LNCAP (cell line): ENCODE measurements around the gene FHL2.

Source experiments
- TF ChIP-seq, protein P1 (sequence below): fragments of 450-650 bp; IDR thresholded peaks from 2 replicates; pipeline ENCODE4 v1.5.1; 2017; ENCODE audit warnings: mild to moderate bottlenecking

The FHL2 gene

DNA sequence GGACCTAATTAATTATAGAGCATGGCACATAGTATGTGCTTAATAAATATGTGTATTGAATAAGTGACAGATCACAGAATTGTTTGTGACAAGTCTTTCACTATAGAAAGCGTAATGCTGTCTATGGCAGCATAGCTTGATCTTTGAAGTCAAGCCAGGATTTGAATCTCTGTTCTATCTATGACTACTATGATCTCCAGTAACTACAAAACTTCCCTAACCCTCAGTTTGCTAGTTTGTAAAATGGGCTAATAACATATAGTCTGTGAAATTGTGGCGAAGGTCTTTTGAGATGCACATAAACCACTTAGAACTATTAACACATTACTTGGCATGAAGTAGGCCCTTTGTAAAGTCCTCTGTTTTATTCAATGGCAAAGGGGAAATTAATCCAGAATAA, 4.0 kb upstream of the FHL2 start:
- TF ChIP-seq, protein P1, sequence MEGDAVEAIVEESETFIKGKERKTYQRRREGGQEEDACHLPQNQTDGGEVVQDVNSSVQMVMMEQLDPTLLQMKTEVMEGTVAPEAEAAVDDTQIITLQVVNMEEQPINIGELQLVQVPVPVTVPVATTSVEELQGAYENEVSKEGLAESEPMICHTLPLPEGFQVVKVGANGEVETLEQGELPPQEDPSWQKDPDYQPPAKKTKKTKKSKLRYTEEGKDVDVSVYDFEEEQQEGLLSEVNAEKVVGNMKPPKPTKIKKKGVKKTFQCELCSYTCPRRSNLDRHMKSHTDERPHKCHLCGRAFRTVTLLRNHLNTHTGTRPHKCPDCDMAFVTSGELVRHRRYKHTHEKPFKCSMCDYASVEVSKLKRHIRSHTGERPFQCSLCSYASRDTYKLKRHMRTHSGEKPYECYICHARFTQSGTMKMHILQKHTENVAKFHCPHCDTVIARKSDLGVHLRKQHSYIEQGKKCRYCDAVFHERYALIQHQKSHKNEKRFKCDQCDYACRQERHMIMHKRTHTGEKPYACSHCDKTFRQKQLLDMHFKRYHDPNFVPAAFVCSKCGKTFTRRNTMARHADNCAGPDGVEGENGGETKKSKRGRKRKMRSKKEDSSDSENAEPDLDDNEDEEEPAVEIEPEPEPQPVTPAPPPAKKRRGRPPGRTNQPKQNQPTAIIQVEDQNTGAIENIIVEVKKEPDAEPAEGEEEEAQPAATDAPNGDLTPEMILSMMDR: no peak

GRCh38 chr2:105401867-105402266, 3.0 kb upstream of the FHL2 start:
- TF ChIP-seq, protein P1: no peak

DNA sequence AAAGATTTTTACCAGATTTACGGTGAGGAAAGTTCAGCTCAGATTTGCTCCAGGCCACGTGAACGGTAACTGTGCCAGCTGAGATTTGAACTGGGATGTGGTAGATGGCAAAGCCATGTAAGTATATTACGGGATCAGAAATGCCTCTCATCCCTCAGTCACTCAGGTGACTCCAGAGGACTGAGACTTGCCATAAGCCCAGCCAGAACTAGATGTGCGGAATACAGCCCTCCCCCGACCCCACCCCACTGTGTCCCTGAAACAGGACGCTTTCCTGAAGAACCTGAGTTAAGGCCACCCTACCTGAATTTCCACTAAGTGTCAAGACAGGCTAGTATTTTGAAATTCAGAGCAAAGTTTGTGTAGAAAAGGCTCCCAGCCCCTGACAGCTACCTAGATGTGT, 1.3 kb upstream of the FHL2 start:
- TF ChIP-seq, protein P1: no peak

GRCh38 chr2:105399207-105399861, 483 bp upstream of the FHL2 start:
- TF ChIP-seq, protein P1: no peak

GRCh38 chr2:105397953-105398335, 907 bp downstream of the FHL2 start:
- TF ChIP-seq, protein P1: no peak

DNA sequence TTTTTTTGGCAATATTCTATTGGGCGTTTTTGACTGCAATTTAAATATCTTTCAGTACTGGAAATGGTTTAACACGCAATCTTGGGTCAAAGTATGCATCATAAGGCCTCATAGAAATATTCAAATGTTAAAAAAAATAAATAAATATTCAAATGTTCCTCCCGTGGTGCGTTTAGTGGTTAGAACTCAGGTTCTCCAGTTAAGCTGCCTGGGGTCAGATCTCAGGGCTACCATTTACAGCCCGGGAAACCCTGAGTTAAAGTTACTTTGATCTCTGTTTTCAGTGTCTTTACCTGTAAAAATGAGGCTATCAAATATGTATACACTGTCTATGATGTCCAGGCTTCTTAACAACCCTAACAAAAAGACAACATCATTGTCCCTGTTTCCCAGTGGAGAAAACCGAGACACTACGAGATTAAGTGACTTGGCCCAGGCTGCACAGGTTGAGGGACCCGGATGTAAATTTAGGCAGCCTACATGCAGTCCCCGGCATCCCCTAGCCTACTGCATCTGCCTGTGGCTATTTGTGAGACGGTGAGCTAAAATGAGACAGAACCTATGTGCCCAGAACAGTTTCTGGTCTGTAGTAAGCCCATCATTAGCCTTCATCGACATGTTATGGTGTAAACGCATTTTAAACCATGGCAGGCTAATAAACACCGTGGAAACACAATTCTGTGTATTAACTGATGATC, 1.7 kb downstream of the FHL2 start:
- TF ChIP-seq, protein P1: no peak

DNA sequence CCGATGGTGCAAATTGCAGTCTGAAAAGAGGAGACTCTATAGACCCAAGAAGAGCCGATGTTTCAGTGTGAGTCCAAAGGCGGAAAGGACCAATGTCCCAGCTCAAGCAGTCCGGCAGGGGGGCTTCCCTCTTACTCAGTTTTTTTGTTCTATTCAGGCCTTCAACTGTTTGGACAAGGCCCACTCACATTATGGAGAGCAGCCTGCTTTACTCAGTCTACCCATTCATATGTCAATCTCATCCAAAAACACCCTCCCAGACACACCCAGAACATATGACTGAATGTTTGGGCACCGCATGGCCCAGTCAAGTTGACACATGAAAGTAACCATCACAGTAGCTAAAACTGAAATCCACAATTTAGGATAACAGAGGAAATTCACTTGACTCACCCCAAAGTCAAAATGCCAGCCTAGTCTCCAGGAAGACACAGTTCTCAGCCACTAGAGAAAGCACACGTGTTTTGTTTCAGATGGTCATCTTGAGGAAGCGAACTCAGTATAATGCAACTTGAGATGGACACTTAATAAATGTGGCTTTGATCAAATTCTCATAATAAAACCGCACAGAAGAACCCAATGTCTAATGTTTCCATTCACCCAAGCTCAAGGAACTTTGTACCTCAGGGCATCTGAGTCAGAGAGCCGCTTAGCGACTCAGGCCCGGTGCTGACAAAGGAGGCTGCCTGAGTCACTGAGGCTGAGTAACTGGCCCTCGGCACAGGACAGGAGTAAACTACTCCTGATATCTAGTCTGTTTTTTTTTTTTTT, 2.4 kb downstream of the FHL2 start:
- TF ChIP-seq, protein P1: no peak
